Small intestine (tissue), 7 donors: ENCODE data around the gene CCDC91. TPM values are rescaled to one million over a fixed set of nuclear protein-coding genes. Genes with fewer than 3 reads are reported as not detected.

Source experiments
- DNase-seq, 2 donors: peaks; one replicate each; pipeline versions ENCODE4 v3.0.0 to v3.0.0-alpha.2; 2013
- FAIRE-seq: peaks from 2 replicates; lab custom pipeline; 2012; peaks lifted over from hg19 to GRCh38; lab: Jason Lieb, UNC
- H3K27ac ChIP-seq, 3 donors: one replicate each; pipeline ENCODE4 v1.5.1; 2013; ENCODE audit warnings: low read length in 2 of 3, mild to moderate bottlenecking in 2 of 3, control low read depth in 1 of 3, inconsistent platforms in 1 of 3, low read depth in 1 of 3, moderate library complexity in 1 of 3
- H3K27me3 ChIP-seq, 3 donors: one replicate each; pipeline ENCODE4 v1.6.1; 2013; ENCODE audit warnings: low read length in 3 of 3, inconsistent platforms in 1 of 3; ENCODE audit not compliant: control insufficient read depth in 3 of 3, insufficient read depth in 3 of 3
- H3K36me3 ChIP-seq, 3 donors: one replicate each; pipeline ENCODE4 v1.6.1; 2013; ENCODE audit warnings: low read length in 3 of 3, inconsistent platforms in 1 of 3, low read depth in 1 of 3, mild to moderate bottlenecking in 1 of 3, moderate library complexity in 1 of 3; ENCODE audit not compliant: control insufficient read depth in 3 of 3, insufficient read depth in 2 of 3
- H3K4me1 ChIP-seq, 3 donors: one replicate each; pipeline ENCODE4 v1.6.1; 2013; ENCODE audit warnings: low read length in 2 of 3, inconsistent platforms in 1 of 3, low read depth in 1 of 3, mild to moderate bottlenecking in 1 of 3, moderate library complexity in 1 of 3; ENCODE audit not compliant: control insufficient read depth in 3 of 3, insufficient read depth in 2 of 3
- H3K4me3 ChIP-seq, 3 donors: one replicate each; pipeline ENCODE4 v1.5.1; 2013; ENCODE audit warnings: low read length in 3 of 3, control low read depth in 1 of 3, inconsistent platforms in 1 of 3, low read depth in 1 of 3, mild to moderate bottlenecking in 1 of 3, moderate library complexity in 1 of 3
- H3K9me3 ChIP-seq, 2 donors: one replicate each; pipeline ENCODE4 v1.6.1; 2013; ENCODE audit warnings: low read depth in 1 of 2, low read length in 1 of 2; ENCODE audit not compliant: control insufficient read depth in 2 of 2, insufficient read depth in 1 of 2
- WGBS, 3 donors: extraction: QIAGEN DNeasy Blood & Tissue Kit; methylation state at CpG; one replicate each; pipeline ENCODE4 v1.1.7; 2013; 5-methylcytosine and 5-hydroxymethylcytosine counted together
- polyA plus RNA-seq, 4 donors: library from polyadenylated mRNA; stranded (reverse) in 3 of 4; unstranded in 1 of 4; fragments of 200-250 nt in 3 of 4; fragments of 120-200 nt in 1 of 4; gene quantifications; one replicate each; pipeline versions ENCODE4 v1.2.1 to v1.2.3, GENCODE V29; 2013
- donor health status: healthy with polysubstance abuse.
- donor health status: control.
- donor health status: control.
- donor health status: Bipolar disorder and iron deficiency.
- donor health status: healthy.

The CCDC91 gene
- polyA plus RNA-seq, 4 donors: 12.5 to 20.2 (median 13.3) TPM

DNA sequence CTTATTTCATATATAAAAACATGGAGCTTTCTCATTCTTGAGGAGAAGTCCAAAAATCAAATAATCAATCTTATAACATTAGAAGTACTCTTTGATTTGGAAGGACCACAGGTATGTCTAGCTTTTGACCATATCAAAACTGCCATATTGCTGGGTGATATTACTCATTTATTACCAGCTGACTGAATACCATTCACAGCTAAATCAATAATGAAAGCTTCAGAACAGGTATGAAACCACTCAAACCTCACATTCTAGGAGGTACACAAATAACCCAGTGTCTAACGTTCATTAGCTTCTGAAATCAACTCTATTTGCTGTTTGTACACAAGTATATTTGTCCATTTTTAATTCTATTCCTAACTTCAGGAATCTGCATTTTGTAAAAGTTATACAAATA is 16.8 kb upstream of the CCDC91 start:
- no peaks in the 10 kb centered on the region for H3K9me3 ChIP-seq
- WGBS, 3 donors: 70 to 83% (median 82%) methylated on average over 1 of the region's 1 CpG
- no peak overlapping the region for H3K4me3 ChIP-seq
- H3K27ac ChIP-seq: no peak overlapping the region
- DNase-seq (no peak), FAIRE-seq (no peak)
- no peaks in the 10 kb centered on the region for H3K27me3 ChIP-seq
- H3K36me3 ChIP-seq: no peaks in the 10 kb centered on the region
- no peaks in the 10 kb centered on the region for H3K4me1 ChIP-seq

DNA sequence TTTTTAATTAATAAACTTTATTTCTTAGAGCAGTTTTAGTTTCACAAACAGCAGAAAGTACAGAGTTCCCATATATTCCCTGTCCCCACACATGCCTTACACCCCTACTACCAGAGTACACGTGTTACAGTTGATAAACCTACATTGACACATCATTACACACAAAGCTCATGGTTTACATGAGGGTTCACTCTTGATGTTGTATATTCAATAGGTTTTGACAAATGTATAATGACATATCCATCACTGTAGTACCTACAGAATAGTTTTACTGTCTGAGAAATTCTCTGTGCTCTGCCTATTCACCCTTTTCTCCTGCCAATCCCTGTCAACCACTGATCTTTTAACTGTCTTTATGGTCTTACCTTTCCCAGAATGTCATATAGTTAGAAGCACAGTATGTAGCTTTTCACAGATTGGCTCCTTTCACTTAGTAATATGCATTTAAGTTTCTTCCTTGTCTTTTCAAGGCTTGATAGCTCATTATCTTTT is 15.1 kb upstream of the CCDC91 start:
- no peak for DNase-seq
- FAIRE-seq: no peak
- Histone ChIP-seq H3K27ac (no peak overlapping the region), H3K4me1 (no peaks in the 10 kb centered on the region), H3K27me3 (no peaks in the 10 kb centered on the region), H3K9me3 (no peaks in the 10 kb centered on the region), H3K36me3 (no peaks in the 10 kb centered on the region), H3K4me3 (no peak overlapping the region)
- 41 to 89% (median 45%) methylated on average over 1 of the region's 1 CpG for WGBS, 3 donors

- Histone ChIP-seq H3K4me1 (no peaks in the 10 kb centered on the region), H3K27me3 (no peaks in the 10 kb centered on the region), H3K9me3 (no peaks in the 10 kb centered on the region), H3K4me3 (no peak overlapping the region), H3K36me3 (no peaks in the 10 kb centered on the region), H3K27ac (no peak overlapping the region)
- WGBS, 3 donors: 82 to 95% (median 87%) methylated on average over 3 of the region's 3 CpGs
- FAIRE-seq: no peak
- DNase-seq: no peak
Measured at GRCh38 chr12:28176295-28176694, 14.0 kb upstream of the CCDC91 start.

- no peak overlapping the region for H3K4me3 ChIP-seq
- FAIRE-seq (no peak), DNase-seq (peak in 1 of 2 donors; percentile 6)
- H3K9me3 ChIP-seq: no peaks in the 10 kb centered on the region
- no peak overlapping the region for H3K27ac ChIP-seq
- H3K36me3 ChIP-seq: no peaks in the 10 kb centered on the region
- H3K4me1 ChIP-seq: no peaks in the 10 kb centered on the region
- H3K27me3 ChIP-seq: no peaks in the 10 kb centered on the region
- 24 to 67% (median 42%) methylated on average over 2 of the region's 2 CpGs for WGBS, 3 donors
Measured at GRCh38 chr12:28177461-28177860, 12.8 kb upstream of the CCDC91 start.

- no peaks in the 10 kb centered on the region for H3K4me1 ChIP-seq
- FAIRE-seq (no peak), DNase-seq (no peak)
- H3K4me3 ChIP-seq: no peak overlapping the region
- no peaks in the 10 kb centered on the region for H3K27me3 ChIP-seq
- H3K27ac ChIP-seq: no peak overlapping the region
- no peaks in the 10 kb centered on the region for H3K36me3 ChIP-seq
- no peaks in the 10 kb centered on the region for H3K9me3 ChIP-seq
Measured at GRCh38 chr12:28177905-28178304, 12.4 kb upstream of the CCDC91 start.

GRCh38 chr12:28178775-28179174 is 11.5 kb upstream of the CCDC91 start:
- DNase-seq (no peak), FAIRE-seq (no peak)
- Histone ChIP-seq H3K27me3 (no peaks in the 10 kb centered on the region), H3K4me1 (no peaks in the 10 kb centered on the region), H3K9me3 (no peaks in the 10 kb centered on the region), H3K27ac (no peak overlapping the region), H3K36me3 (no peaks in the 10 kb centered on the region), H3K4me3 (no peak overlapping the region)
- WGBS, 3 donors: 86 to 91% (median 88%) methylated on average over 7 of the region's 7 CpGs

DNA sequence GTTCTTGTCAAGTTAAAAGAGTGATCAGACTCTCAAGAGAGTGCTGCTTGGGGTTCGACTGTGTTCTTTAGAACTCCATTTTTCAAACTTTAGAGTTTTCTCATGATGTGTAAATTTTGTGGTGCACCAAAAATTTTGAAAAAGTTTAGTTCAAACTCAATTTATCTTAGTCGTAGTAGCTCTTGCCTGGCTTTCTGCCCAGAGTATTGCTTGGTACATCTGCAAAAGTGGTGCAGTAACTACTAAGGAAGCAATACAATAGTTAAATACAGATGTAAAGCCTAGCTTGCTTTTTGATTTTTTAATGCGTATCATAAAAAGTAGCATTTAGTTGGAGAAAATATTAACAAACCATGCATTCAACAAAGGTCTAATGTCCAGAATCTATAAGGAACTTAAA is 9.5 kb upstream of the CCDC91 start:
- Histone ChIP-seq H3K4me3 (no peak overlapping the region), H3K27me3 (no peaks in the 10 kb centered on the region), H3K9me3 (no peaks in the 10 kb centered on the region), H3K36me3 (no peaks in the 10 kb centered on the region), H3K4me1 (no peaks in the 10 kb centered on the region), H3K27ac (no peak overlapping the region)
- FAIRE-seq: no peak
- 72 to 81% (median 79%) methylated on average over 3 of the region's 3 CpGs for WGBS, 3 donors
- DNase-seq: no peak

GRCh38 chr12:28184375-28184774 is 5.9 kb upstream of the CCDC91 start:
- WGBS, 3 donors: 86 to 100% (median 88%) methylated on average over 1 of the region's 1 CpG
- H3K4me3 ChIP-seq: no peak overlapping the region
- no peaks in the 10 kb centered on the region for H3K4me1 ChIP-seq
- no peaks in the 10 kb centered on the region for H3K27me3 ChIP-seq
- DNase-seq: no peak
- no peaks in the 10 kb centered on the region for H3K9me3 ChIP-seq
- no peaks in the 10 kb centered on the region for H3K36me3 ChIP-seq
- no peak for FAIRE-seq
- H3K27ac ChIP-seq: no peak overlapping the region

GRCh38 chr12:28186500-28186899 is 3.8 kb upstream of the CCDC91 start:
- 85 to 94% (median 87%) methylated on average over 2 of the region's 2 CpGs for WGBS, 3 donors

More at GRCh38 chr12:28186500-28186899, 3.8 kb upstream of the CCDC91 start:
- H3K9me3 ChIP-seq: no peaks in the 10 kb centered on the region
- no peak overlapping the region for H3K27ac ChIP-seq
- H3K4me3 ChIP-seq: no peak overlapping the region
- DNase-seq: peak in 1 of 2 donors; percentile 30
- no peak for FAIRE-seq
- peaks cover 0 to 9% (median 3%) of the 10 kb centered on the region in 3 donors for H3K4me1 ChIP-seq
- H3K36me3 ChIP-seq: no peaks in the 10 kb centered on the region
- no peaks in the 10 kb centered on the region for H3K27me3 ChIP-seq
